ENCODE data around the gene YTHDC1.
"Not testable (repeated sequence)": the region's sequence is repeated elsewhere in the genome, so short reads cannot be mapped to it uniquely, and the experiment has no call there.

YTHDC1 gene

GRCh38 chr4:68283714-68284113 is 66.2 kb downstream of the YTHDC1 start:
- no peak for DNase-seq

- DNase-seq = no peak
Measured at GRCh38 chr4:68283095-68283494, 66.8 kb downstream of the YTHDC1 start.

- DNase-seq = not testable (repeated sequence)
Measured at GRCh38 chr4:68281796-68282740, 67.8 kb downstream of the YTHDC1 start.

- no peak for DNase-seq
Measured at GRCh38 chr4:68278029-68278428, 71.9 kb downstream of the YTHDC1 start.

GRCh38 chr4:68277627-68278026 is 72.3 kb downstream of the YTHDC1 start:
- DNase-seq = no peak

- DNase-seq = no peak
Measured at GRCh38 chr4:68272860-68273259, 77.0 kb downstream of the YTHDC1 start.

GRCh38 chr4:68272380-68272779 is 77.5 kb downstream of the YTHDC1 start:
- DNase-seq = no peak

- DNase-seq = no peak
Measured at GRCh38 chr4:68271851-68272357, 78.0 kb downstream of the YTHDC1 start.

- DNase-seq = no peak
Measured at GRCh38 chr4:68267433-68267944, 82.4 kb downstream of the YTHDC1 start.

GRCh38 chr4:68264875-68265565 is 84.9 kb downstream of the YTHDC1 start:
- no peak for DNase-seq

Data from activated naive CD4-positive, alpha-beta T cell treated with anti-CD3 and anti-CD28 coated beads, Interleukin-2, amount 50 U/mL, for 16 hours (primary cell).